Camera-type eye (tissue), 1 donor: ENCODE results near the gene LDLR. TPM values are rescaled to one million over a fixed set of nuclear protein-coding genes. Genes with fewer than 3 reads are reported as not detected.

ENCODE experiments used
- total RNA-seq: library from RNA; depleted of rRNA; stranded (reverse); fragments of >200 nt; gene quantifications from one replicate; pipeline ENCODE4 v1.2.3, GENCODE V29; 2014

LDLR gene
- 28.2 TPM for total RNA-seq

DNA sequence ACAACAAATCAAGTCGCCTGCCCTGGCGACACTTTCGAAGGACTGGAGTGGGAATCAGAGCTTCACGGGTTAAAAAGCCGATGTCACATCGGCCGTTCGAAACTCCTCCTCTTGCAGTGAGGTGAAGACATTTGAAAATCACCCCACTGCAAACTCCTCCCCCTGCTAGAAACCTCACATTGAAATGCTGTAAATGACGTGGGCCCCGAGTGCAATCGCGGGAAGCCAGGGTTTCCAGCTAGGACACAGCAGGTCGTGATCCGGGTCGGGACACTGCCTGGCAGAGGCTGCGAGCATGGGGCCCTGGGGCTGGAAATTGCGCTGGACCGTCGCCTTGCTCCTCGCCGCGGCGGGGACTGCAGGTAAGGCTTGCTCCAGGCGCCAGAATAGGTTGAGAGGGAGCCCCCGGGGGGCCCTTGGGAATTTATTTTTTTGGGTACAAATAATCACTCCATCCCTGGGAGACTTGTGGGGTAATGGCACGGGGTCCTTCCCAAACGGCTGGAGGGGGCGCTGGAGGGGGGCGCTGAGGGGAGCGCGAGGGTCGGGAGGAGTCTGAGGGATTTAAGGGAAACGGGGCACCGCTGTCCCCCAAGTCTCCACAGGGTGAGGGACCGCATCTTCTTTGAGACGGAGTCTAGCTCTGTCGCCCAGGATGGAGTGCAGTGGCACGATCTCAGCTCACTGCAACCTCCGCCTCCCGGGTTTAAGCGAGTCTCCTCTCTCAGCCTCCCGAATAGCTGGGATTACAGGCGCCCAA, at the start of gene LDLR:
TSS of gene LDLR (plus strand) at position 210 of the 760 bp plus-strand sequence. CDS start at position 296, 86 bp downstream.

DNA sequence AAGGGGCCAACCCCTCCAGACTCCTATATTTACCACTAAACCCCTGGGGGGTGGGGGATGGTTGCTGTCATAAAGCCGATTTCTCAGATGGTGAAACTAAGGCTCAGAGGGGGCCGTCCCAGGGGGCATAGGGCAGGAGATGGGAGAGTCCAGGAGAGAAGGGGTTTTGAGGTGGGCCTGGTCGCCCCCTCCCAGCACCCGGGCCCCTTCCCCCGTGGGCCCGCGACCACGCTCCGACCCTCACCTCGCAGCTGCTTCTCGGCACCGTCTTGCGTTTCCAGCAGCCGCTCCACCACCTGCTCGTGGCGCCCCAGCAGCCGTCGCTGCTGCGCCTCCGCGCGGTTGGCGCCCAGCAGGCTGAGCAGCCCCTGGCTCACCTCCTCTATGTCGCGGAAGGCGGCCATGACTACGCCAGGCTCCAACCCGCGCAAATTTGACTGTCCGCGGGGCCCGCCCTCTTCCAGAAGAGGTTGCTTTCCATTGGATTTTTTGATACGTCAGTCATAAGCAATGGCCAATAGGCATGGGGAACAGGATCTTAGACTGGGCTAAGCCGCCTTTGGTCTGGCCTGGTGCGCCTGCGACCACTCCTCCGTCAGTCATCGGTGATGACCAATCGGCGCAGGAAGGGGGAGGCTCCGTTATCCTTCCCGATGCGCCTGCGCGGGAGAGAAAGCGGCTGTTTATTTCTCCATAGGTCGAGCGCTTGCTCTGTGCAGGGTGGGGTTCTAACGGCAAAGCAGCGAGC, 66.3 kb downstream of the LDLR start, which contains the start of gene SPC24:
TSS of gene SPC24 (minus strand) at position 410 of the 748 bp plus-strand sequence. CDS start at position 404, 6 bp downstream.

Other genes with a start within 250 kb of the LDLR start
- 5.6 TPM for gene C19orf38, start 241.0 kb upstream of the LDLR start, total RNA-seq
- 27.1 TPM for gene CARM1, start 217.9 kb upstream of the LDLR start, total RNA-seq
- gene YIPF2, start 160.8 kb upstream of the LDLR start, total RNA-seq: 53.3 TPM
- 44.3 TPM for gene TIMM29, start 160.7 kb upstream of the LDLR start, total RNA-seq
- 160 TPM for gene SMARCA4, start 128.4 kb upstream of the LDLR start, total RNA-seq
- 11.4 TPM for gene SPC24, start 66.3 kb downstream of the LDLR start, total RNA-seq
- 190 TPM for gene KANK2, start 108.1 kb downstream of the LDLR start, total RNA-seq
- gene ANGPTL8, start 150.2 kb downstream of the LDLR start, total RNA-seq: 1.4 TPM
- 44.9 TPM for gene DOCK6, start 173.1 kb downstream of the LDLR start, total RNA-seq
- gene TSPAN16, start 206.7 kb downstream of the LDLR start, total RNA-seq: not detected